ENCODE data around the gene ADAMTS4. TPM values are rescaled to one million over a fixed set of nuclear protein-coding genes. Genes with fewer than 3 reads are reported as not detected.

Gene ADAMTS4
- total RNA-seq, 1 donor from 2014 or later, result 1.2 TPM

- TF ChIP-seq CTCF (IDR thresholded peaks at IDR 0.05), result no peak
- Mint-ChIP-seq H3K4me3 (ENCODE audit: unreplicated experiment) (no peak overlapping the region), H3K27ac (ENCODE audit: unreplicated experiment) (peak overlapping the region; percentile 66)
These were observed 26.5 kb downstream of the ADAMTS4 start for GRCh38 chr1:161172349-161172748.

GRCh38 chr1:161171696-161172095 is 27.2 kb downstream of the ADAMTS4 start:
- Mint-ChIP-seq H3K36me3 (ENCODE audit: unreplicated experiment) (peaks cover 37% of the 10 kb centered on the region), H3K9me3 (ENCODE audit: unreplicated experiment) (no peaks in the 10 kb centered on the region), H3K4me3 (ENCODE audit: unreplicated experiment) (no peak overlapping the region), H3K27me3 (ENCODE audit: unreplicated experiment) (no peaks in the 10 kb centered on the region), H3K4me1 (ENCODE audit: unreplicated experiment) (peaks cover 45% of the 10 kb centered on the region), H3K27ac (ENCODE audit: unreplicated experiment) (peak overlapping the region; percentile 18)
- DNase-seq (ENCODE audit: extremely low spot score, unreplicated experiment), result no peak
- no peak for TF ChIP-seq CTCF (IDR thresholded peaks at IDR 0.05)

More at GRCh38 chr1:161172349-161172748, 26.5 kb downstream of the ADAMTS4 start:
- no peaks in the 10 kb centered on the region for H3K9me3 Mint-ChIP-seq (ENCODE audit: unreplicated experiment)
- DNase-seq (ENCODE audit: extremely low spot score, unreplicated experiment), result no peak
- peaks cover 37% of the 10 kb centered on the region for H3K36me3 Mint-ChIP-seq (ENCODE audit: unreplicated experiment)
- peaks cover 44% of the 10 kb centered on the region for H3K4me1 Mint-ChIP-seq (ENCODE audit: unreplicated experiment)
- H3K27me3 Mint-ChIP-seq (ENCODE audit: unreplicated experiment), result no peaks in the 10 kb centered on the region

- Mint-ChIP-seq H3K36me3 (ENCODE audit: unreplicated experiment) (peaks cover 37% of the 10 kb centered on the region), H3K27ac (ENCODE audit: unreplicated experiment) (peak overlapping the region; percentile 18)
These were observed 27.7 kb downstream of the ADAMTS4 start for GRCh38 chr1:161171191-161171590.

GRCh38 chr1:161168906-161169305 is 29.9 kb downstream of the ADAMTS4 start:
- Mint-ChIP-seq H3K9me3 (ENCODE audit: unreplicated experiment) (no peaks in the 10 kb centered on the region), H3K27ac (ENCODE audit: unreplicated experiment) (no peak overlapping the region), H3K36me3 (ENCODE audit: unreplicated experiment) (peaks cover 32% of the 10 kb centered on the region), H3K4me3 (ENCODE audit: unreplicated experiment) (no peak overlapping the region), H3K27me3 (ENCODE audit: unreplicated experiment) (no peaks in the 10 kb centered on the region), H3K4me1 (ENCODE audit: unreplicated experiment) (peaks cover 42% of the 10 kb centered on the region)
- TF ChIP-seq CTCF (IDR thresholded peaks at IDR 0.05), result no peak
- no peak for DNase-seq (ENCODE audit: extremely low spot score, unreplicated experiment)

More at GRCh38 chr1:161171191-161171590, 27.7 kb downstream of the ADAMTS4 start:
- H3K4me3 Mint-ChIP-seq (ENCODE audit: unreplicated experiment), result no peak overlapping the region
- no peak for DNase-seq (ENCODE audit: extremely low spot score, unreplicated experiment)
- H3K27me3 Mint-ChIP-seq (ENCODE audit: unreplicated experiment), result no peaks in the 10 kb centered on the region
- H3K9me3 Mint-ChIP-seq (ENCODE audit: unreplicated experiment), result no peaks in the 10 kb centered on the region
- peak; percentile 23 for TF ChIP-seq CTCF (IDR thresholded peaks at IDR 0.05)
- peaks cover 40% of the 10 kb centered on the region for H3K4me1 Mint-ChIP-seq (ENCODE audit: unreplicated experiment)

GRCh38 chr1:161166669-161167548 is 31.9 kb downstream of the ADAMTS4 start:
- Mint-ChIP-seq H3K36me3 (ENCODE audit: unreplicated experiment) (peaks cover 25% of the 10 kb centered on the region), H3K4me1 (ENCODE audit: unreplicated experiment) (peaks cover 29% of the 10 kb centered on the region), H3K27me3 (ENCODE audit: unreplicated experiment) (no peaks in the 10 kb centered on the region), H3K4me3 (ENCODE audit: unreplicated experiment) (peak overlapping the region; percentile 90), H3K27ac (ENCODE audit: unreplicated experiment) (peak overlapping the region; percentile 100), H3K9me3 (ENCODE audit: unreplicated experiment) (no peaks in the 10 kb centered on the region)
- TF ChIP-seq CTCF (IDR thresholded peaks at IDR 0.05), result no peak
- DNase-seq (ENCODE audit: extremely low spot score, unreplicated experiment), result no peak

Data from osteocyte (in vitro differentiated cells).